CD4-positive, alpha-beta T cell treated with Interleukin-17A for 4 hours (primary cell): Measurements from ENCODE around the gene FAM168A.

ENCODE experiments used
- DNase-seq: peaks from one replicate; pipeline ENCODE4 v3.0.0-alpha.2; 2020; ENCODE audit warnings: mixed read lengths

The FAM168A gene

DNA sequence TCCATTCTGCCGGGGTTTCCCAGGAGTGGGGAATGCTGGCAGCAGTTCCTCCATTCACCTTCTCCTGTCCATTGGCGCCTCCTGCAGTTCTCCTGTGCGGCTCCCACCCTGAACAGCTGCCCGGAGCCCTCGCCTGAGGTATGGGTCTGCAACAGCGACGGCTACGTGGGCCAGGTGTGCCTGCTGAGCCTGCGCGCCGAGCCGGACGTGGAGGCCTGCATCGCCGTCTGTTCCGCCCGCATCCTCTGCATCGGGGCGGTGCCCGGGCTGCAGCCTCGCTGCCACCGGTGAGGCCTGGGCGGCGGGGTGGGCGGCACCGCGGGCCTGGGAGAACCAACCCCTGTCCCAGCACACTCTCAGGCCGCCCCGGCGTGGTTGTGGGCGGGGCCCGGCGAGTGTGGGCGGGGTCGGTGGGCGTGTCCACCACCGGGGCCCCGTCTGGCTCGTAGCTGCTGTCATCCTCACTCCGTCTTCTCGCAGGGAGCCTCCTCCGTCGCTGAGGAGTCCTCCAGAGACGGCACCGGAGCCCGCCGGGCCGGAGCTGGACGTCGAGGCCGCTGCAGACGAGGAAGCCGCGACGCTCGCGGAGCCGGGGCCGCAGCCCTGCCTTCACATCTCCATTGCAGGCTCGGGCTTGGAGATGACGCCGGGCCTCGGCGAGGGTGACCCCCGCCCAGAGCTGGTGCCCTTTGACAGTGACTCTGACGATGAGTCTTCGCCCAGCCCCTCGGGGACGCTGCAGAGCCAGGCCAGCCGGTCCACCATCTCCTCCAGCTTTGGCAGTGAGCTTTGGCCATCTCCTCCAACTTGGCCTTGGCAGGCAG, 235.7 kb downstream of the FAM168A start:
- DNase-seq = no peak

DNA sequence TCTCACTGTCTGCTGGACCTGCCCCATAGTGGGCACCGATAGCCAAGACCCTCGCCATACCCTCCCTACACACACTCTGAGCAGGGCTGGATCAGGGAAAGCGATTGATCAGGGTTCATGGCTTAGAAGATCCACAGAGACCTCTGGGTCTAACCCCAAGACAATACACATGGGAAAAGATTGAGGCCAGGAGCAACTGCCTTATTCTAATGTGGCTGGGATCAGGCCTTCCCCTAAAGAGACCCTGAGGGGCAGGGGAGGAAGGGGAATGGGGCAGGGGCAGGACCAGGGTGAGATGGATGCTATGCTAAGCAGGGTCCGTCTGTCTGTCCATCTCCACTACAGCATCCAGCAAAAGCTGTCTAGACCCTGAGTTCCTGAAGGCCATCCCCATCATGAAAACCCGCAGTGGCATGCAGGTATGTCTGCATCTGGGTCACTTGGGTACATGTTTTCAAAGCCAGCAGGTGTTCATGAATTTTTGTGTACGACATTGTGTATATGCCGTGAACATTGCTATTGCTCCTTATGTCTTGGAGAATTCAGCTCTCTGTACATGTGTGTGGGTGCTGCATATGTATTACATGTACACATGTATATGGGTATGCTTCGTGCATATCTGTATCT, 237.1 kb downstream of the FAM168A start:
- no peak for DNase-seq

DNA sequence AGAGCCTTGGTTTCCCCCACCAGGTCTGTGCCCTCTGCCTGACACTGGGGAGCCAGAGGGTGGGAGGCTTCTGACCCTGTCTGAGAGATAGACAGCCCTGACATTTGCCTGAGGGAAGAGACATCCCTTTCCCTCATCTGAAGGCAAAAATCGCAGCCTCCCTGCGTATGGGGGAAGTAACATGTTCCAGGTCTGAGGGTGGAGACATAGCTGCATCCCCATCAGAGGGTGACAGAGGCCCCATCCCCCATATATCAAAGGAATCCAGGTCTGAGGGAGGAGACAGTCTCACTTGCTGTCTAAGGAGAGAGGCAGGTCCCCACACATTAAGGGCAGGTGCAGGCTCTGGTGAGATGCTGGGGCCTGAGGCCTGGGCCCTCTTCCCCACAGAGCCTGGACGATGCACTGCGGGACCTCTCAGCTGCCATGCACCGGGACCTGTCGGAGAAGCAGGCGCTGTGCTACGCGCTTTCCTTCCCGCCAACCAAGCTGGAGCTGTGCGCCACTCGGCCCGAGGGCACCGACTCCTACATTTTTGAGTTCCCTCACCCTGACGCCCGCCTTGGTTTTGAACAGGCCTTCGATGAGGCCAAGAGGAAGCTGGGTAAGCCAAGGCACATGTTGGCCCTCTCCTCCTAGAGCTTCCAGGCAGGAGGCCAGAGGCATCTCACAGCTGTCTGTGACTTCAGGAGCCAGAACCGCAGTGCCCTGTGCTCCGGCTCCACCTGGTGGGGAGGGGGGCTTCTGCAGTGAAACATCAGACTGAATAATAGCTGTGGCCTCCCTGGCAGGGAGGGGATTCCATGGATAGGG, 237.8 kb downstream of the FAM168A start:
- DNase-seq = peak; percentile 53

DNA sequence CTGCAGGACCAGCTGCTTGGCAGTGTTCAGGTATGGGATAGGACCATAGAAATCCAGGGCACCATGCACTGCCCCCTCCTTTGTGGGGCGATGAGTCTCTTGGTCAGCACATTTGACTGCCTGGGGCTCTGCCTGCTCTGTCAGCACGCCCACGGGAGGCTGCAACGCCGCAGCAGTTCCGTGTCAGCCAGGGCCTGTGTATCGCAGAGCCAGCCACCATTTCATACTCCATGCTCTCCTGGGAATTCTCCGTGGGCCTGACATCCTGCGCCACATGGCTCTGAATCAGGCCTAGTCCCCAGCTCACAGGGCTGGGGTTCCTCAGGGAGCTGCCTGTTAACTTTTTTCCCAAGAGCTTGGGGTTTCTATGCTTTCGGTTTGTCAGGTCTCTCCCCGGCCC, 238.6 kb downstream of the FAM168A start:
- DNase-seq = no peak

DNA sequence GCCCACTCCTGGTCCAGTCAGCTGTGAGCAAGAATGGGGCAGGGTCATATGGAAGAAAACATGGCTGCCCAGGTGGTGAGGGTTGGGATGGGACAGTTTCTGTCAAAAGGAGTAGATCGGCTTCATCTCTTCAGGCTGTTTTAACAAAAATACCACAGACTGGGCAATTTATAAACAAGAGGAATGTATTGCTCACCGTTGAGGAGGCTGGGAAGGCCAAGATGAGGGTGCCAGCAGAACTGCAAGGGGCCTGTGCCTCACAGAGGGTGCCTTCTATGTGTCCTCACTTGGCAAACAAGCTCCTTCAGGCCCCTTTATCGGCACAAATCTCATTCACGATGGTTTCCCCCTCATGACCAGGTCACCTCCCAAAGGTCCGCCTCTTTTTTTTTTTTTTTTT, 239.8 kb downstream of the FAM168A start:
- no peak for DNase-seq

DNA sequence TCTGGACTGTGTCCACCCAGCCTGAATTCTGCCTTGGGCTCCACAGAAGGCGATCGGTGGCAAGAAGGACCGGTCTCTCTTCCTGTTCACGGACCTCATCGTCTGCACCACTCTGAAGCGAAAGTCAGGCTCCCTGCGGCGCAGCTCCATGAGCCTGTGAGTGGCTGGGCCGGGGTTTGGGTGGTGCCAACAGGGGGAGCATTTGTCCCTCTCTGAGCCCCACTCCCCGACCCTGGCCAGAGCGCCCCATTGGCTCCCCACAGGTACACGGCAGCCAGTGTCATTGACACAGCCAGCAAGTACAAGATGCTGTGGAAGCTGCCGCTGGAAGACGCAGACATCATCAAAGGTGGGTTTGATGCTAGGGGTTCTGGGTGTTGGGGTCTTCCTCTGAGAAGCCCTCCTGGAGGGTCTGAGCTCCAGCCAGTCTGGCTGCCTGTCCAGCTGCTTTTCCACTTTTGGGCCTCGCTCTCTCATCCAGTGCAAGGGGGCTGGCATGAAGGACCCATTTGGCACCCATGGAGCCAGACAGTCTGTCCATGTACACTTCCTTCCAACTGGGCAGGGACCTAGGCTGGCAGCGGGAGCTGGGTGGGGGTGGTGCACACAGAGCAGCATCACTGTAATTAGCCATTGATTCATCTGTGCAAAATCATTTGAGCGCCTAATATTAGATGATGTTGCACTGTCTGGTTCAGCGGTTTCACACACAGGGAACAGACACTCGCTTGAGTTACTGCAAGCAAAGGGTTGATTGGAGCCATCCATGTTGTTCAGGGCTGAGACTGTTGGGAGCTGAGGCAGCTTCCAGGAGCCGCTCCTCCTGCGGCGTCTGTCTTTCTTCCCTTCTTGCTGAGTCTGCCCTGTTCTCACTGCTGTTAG, 240.7 kb downstream of the FAM168A start:
- no peak for DNase-seq

DNA sequence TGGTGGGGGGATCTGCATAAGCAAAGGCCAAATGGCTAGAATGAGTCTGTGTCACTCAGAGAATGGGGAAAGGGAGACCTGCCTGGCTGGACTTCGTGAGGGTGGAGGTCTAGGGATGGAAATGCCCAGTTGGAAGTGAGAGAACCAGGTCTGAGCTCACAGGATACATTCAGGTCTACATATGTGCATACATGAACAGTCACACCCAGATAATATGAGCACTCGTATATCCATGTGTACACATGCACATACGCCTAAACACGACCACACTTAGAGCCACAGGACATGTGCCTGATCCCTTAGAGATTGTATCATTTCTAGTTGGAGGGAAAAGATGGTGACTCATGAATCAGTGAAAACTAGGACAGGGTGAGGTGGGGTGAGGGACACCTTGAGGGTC, 242.8 kb downstream of the FAM168A start:
- DNase-seq = no peak

DNA sequence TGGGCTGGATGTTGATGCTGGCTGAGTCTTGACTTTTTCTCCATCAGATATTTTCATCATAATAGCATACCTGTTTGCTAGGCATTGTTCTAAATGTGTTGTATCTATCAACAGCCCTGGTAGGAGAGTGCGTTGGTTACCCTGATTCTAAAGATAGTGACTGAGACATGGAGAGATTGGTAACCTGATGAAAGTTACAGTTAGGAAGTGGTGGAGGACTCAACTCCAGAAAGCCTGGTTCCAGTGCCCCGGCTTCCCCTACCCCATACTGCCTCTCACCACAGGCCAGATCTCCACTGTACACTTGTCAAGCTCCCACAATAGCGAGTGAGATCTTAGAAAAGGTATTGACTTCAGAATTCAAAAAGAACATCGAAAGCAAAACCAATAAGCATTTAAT, 244.5 kb downstream of the FAM168A start:
- DNase-seq = no peak

DNA sequence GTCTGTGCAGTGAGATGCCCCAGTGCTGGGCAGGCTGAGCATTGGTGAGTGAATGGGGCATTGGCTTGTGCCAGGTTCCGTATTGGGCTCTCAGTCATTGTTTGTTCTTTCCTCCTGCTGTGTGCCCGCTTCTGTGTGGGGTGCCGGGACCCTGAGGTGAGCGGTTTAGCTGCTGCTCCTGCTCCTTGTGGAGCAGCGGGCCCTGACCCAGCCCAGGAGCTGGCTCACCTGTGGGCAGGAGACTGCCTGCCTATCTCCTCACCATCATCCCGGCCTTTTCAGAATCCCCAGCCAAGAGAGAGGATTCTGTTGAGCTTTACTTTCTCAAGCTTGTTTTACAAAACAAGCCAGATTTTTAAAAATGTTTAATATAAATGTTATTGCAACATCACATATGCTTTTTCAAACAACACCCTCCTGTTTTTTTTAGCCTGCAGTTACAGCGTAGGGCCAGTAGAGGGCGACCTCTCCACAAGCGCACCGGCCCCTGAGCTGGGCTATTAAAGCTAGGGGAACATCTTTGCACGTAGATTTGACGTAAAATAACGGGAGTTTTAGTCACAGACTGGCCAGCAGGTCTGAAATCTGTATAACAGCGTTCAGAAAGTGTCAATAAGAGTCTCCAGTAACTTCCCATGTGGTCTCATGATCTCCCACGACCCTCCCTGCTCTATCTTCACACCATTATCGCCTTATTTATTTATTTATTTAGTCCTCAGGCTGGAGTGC, 246.8 kb downstream of the FAM168A start:
- peak; percentile 62 for DNase-seq
